Upper lobe of left lung (tissue), 6 donors: Measurements from ENCODE around the gene ETAA1. TPM values are rescaled to one million over a fixed set of nuclear protein-coding genes. Genes with fewer than 3 reads are reported as not detected.

Experiments used
- ATAC-seq, 2 donors: fragments of 200-7000 bp; cut with Tn5 transposase; one replicate each; pipeline ENCODE4 v1.9.1; 2022; ENCODE audit warnings: mild to moderate bottlenecking in 2 of 2, moderate library complexity in 2 of 2; ENCODE audit not compliant: low FRiP score in 2 of 2
- DNase-seq, 2 donors: peaks; one replicate each; pipeline ENCODE4 v3.0.0-alpha.2; 2019 to 2020
- H3K27ac ChIP-seq, 4 donors: fragments of 200-600 bp; sonication (generic); one replicate each; pipeline ENCODE4 v1.5.1; 2016 to 2019
- H3K27me3 ChIP-seq, 4 donors: fragments of 200-600 bp; sonication (generic); one replicate each; pipeline ENCODE4 v1.5.1; 2017 to 2019
- H3K36me3 ChIP-seq, 4 donors: fragments of 200-600 bp; sonication (generic); one replicate each; pipeline ENCODE4 v1.5.1; 2016 to 2019
- H3K4me1 ChIP-seq, 4 donors: fragments of 200-600 bp; sonication (generic); one replicate each; pipeline ENCODE4 v1.5.1; 2018 to 2019
- H3K4me3 ChIP-seq, 4 donors: fragments of 200-600 bp; sonication (generic); one replicate each; pipeline ENCODE4 v1.5.1; 2017 to 2019; ENCODE audit warnings: mild to moderate bottlenecking in 2 of 4, moderate library complexity in 1 of 4
- H3K9me3 ChIP-seq, 4 donors: fragments of 200-600 bp; sonication (generic); one replicate each; pipeline ENCODE4 v1.5.1; 2018 to 2019
- CTCF ChIP-seq, 6 experiments: fragments of 450-650 bp in 4 of 6; fragments of 200-600 bp in 2 of 6; sonication (generic) in 2 of 6; IDR thresholded peaks; one replicate each; pipeline ENCODE4 v1.5.1; 2016 to 2019; ENCODE audit warnings: antibody characterized with exemption in 6 of 6
- EP300 ChIP-seq, 4 donors: sonication (generic); formaldehyde crosslinking; IDR thresholded peaks; one replicate each; pipeline ENCODE4 v1.5.1; 2017; ENCODE audit warnings: antibody characterized with exemption in 4 of 4, control low read depth in 2 of 4
- POLR2A ChIP-seq, 4 donors: fragments of 450-650 bp; IDR thresholded peaks; one replicate each; pipeline ENCODE4 v1.5.1; 2016 to 2017; ENCODE audit warnings: antibody characterized with exemption in 4 of 4, mild to moderate bottlenecking in 2 of 4
- POLR2AphosphoS5 ChIP-seq, 2 donors: sonication (generic); formaldehyde crosslinking; IDR thresholded peaks; one replicate each; pipeline ENCODE4 v1.5.1; 2017; ENCODE audit warnings: antibody characterized with exemption in 2 of 2
- WGBS, 2 donors: methylation state at CpG; one replicate each; pipeline ENCODE4 v1.1.5; 2017 to 2018; 5-methylcytosine and 5-hydroxymethylcytosine counted together
- total RNA-seq, 6 donors: library from RNA; depleted of rRNA in 4 of 6; stranded (reverse); fragments of >200 nt in 4 of 6; gene quantifications; one replicate each; pipeline versions ENCODE4 v1.1.0 to v1.2.1, GENCODE V29; 2016 to 2021
- donor health status: DM: no; HTN: no; CAD: no; lungs with moderate emphysema.
- donor health status: DM: no; HTN: yes; CAD: no; lungs with severe emphysema.

Gene ETAA1
- total RNA-seq, 6 donors from 2014 or later: 7.0 to 29.8 (median 13.8) TPM

GRCh38 chr2:67416136-67416535 lies 19.0 kb downstream of the ETAA1 start:
- 91 to 92% methylated on average over 1 of the region's 1 CpG for WGBS, 2 donors
- no peak for TF ChIP-seq POLR2AphosphoS5 (IDR thresholded peaks at IDR 0.05)
- no peak for TF ChIP-seq EP300 (IDR thresholded peaks at IDR 0.05)
- TF ChIP-seq CTCF (IDR thresholded peaks at IDR 0.05): no peak
- TF ChIP-seq POLR2A (IDR thresholded peaks at IDR 0.05): no peak
- peaks cover 0 to 2% (median under 1%) of the 10 kb centered on the region in 4 donors for H3K36me3 ChIP-seq
- H3K27ac ChIP-seq: no peak overlapping the region
- no peaks in the 10 kb centered on the region for H3K27me3 ChIP-seq
- H3K9me3 ChIP-seq: no peaks in the 10 kb centered on the region
- no peak for ATAC-seq
- no peaks in the 10 kb centered on the region for H3K4me1 ChIP-seq
- no peak overlapping the region for H3K4me3 ChIP-seq
- no peak for DNase-seq

- no peak overlapping the region for H3K4me3 ChIP-seq
- H3K4me1 ChIP-seq: no peaks in the 10 kb centered on the region
- H3K27ac ChIP-seq: no peak overlapping the region
- WGBS, 2 donors: 100% methylated on average over 1 of the region's 1 CpG
- ATAC-seq: no peak
- DNase-seq: no peak
- TF ChIP-seq EP300 (IDR thresholded peaks at IDR 0.05): no peak
- TF ChIP-seq POLR2A (IDR thresholded peaks at IDR 0.05): no peak
- no peak for TF ChIP-seq CTCF (IDR thresholded peaks at IDR 0.05)
- TF ChIP-seq POLR2AphosphoS5 (IDR thresholded peaks at IDR 0.05): no peak
- H3K9me3 ChIP-seq: peaks cover 5 to 14% (median 8%) of the 10 kb centered on the region in 4 donors
- H3K36me3 ChIP-seq: no peaks in the 10 kb centered on the region
- H3K27me3 ChIP-seq: no peaks in the 10 kb centered on the region
These were observed 26.4 kb downstream of the ETAA1 start for GRCh38 chr2:67423489-67423888.

GRCh38 chr2:67436221-67436620 lies 39.1 kb downstream of the ETAA1 start:
- no peak for DNase-seq
- Histone ChIP-seq H3K9me3 (peaks cover 0 to 6% (median 0%) of the 10 kb centered on the region in 4 donors), H3K36me3 (no peaks in the 10 kb centered on the region), H3K27ac (no peak overlapping the region), H3K4me1 (no peaks in the 10 kb centered on the region), H3K27me3 (no peaks in the 10 kb centered on the region), H3K4me3 (no peak overlapping the region)
- 82 to 83% methylated on average over 4 of the region's 4 CpGs for WGBS, 2 donors
- TF ChIP-seq POLR2A (IDR thresholded peaks at IDR 0.05) (no peak), CTCF (IDR thresholded peaks at IDR 0.05) (no peak), POLR2AphosphoS5 (IDR thresholded peaks at IDR 0.05) (no peak), EP300 (IDR thresholded peaks at IDR 0.05) (no peak)
- no peak for ATAC-seq

- no peak overlapping the region for H3K4me3 ChIP-seq
- DNase-seq (no peak), ATAC-seq (no peak)
- no peak overlapping the region for H3K27ac ChIP-seq
- TF ChIP-seq POLR2A (IDR thresholded peaks at IDR 0.05) (no peak), CTCF (IDR thresholded peaks at IDR 0.05) (no peak), EP300 (IDR thresholded peaks at IDR 0.05) (no peak), POLR2AphosphoS5 (IDR thresholded peaks at IDR 0.05) (no peak)
- no peaks in the 10 kb centered on the region for H3K36me3 ChIP-seq
- 48 to 53% methylated on average over 1 of the region's 1 CpG for WGBS, 2 donors
- H3K9me3 ChIP-seq: no peaks in the 10 kb centered on the region
- H3K4me1 ChIP-seq: no peaks in the 10 kb centered on the region
- H3K27me3 ChIP-seq: no peaks in the 10 kb centered on the region
These were observed 40.0 kb downstream of the ETAA1 start for GRCh38 chr2:67437114-67437513.

- DNase-seq: no peak
- Histone ChIP-seq H3K9me3 (no peaks in the 10 kb centered on the region), H3K27me3 (no peaks in the 10 kb centered on the region), H3K4me3 (no peak overlapping the region), H3K27ac (no peak overlapping the region), H3K4me1 (no peaks in the 10 kb centered on the region), H3K36me3 (no peaks in the 10 kb centered on the region)
- no peak for ATAC-seq
- WGBS, 2 donors: 83 to 92% methylated on average over 2 of the region's 2 CpGs
- TF ChIP-seq EP300 (IDR thresholded peaks at IDR 0.05) (no peak), POLR2A (IDR thresholded peaks at IDR 0.05) (no peak), POLR2AphosphoS5 (IDR thresholded peaks at IDR 0.05) (no peak), CTCF (IDR thresholded peaks at IDR 0.05) (no peak)
These were observed 41.2 kb downstream of the ETAA1 start for GRCh38 chr2:67438337-67438736.
